Panc1 (cell line): ENCODE results near the gene PLIN4. TPM values are rescaled to one million over a fixed set of nuclear protein-coding genes. Genes with fewer than 3 reads are reported as not detected.

ENCODE experiments used
- ATAC-seq: fragments of 200-7000 bp; cut with Tn5 transposase; 2 replicates; pipeline ENCODE4 v1.9.1; 2020; ENCODE audit warnings: mild to moderate bottlenecking, moderate library complexity
- BruUV-seq: library from RNA; stranded (reverse); fragments of 400-500 nt; replicated peaks from 2 replicates; lab custom pipeline; 2021; lab: Mats Ljungman, UMichigan
- CTCF ChIA-PET: fragments of 300-600 bp; sonication (Branson Sonifier 250); formaldehyde crosslinking; loops from one replicate; lab custom pipeline; 2022; ENCODE audit warnings: antibody characterized with exemption; lab: Charles Lee
- POLR2A ChIA-PET: fragments of 300-600 bp; sonication (Branson Sonifier 250); formaldehyde crosslinking; loops from one replicate; lab custom pipeline; 2022; ENCODE audit warnings: antibody characterized with exemption; lab: Charles Lee
- DNase-seq: peaks from one replicate; pipeline ENCODE4 v3.0.0-alpha.2; 2010; ENCODE audit warnings: low read depth, low spot score
- H3K27ac ChIP-seq: 2 replicates; pipeline ENCODE4 v1.5.1; 2011; ENCODE audit warnings: mild to moderate bottlenecking, low read length, inconsistent platforms
- H3K27me3 ChIP-seq: fragments of 200-500 bp; sonication (Bioruptor generic); 2 replicates; pipeline ENCODE4 v1.6.0; 2014; ENCODE audit warnings: low read length, inconsistent platforms; ENCODE audit not compliant: control insufficient read depth, insufficient read depth
- H3K36me3 ChIP-seq: fragments of 200-500 bp; sonication (Bioruptor generic); 2 replicates; pipeline ENCODE4 v1.5.1; 2014; ENCODE audit warnings: inconsistent platforms, mild to moderate bottlenecking, low read length, moderate library complexity; ENCODE audit not compliant: control insufficient read depth, insufficient read depth
- H3K4me1 ChIP-seq: 2 replicates; pipeline ENCODE4 v1.5.1; 2011; ENCODE audit warnings: inconsistent platforms, mild to moderate bottlenecking, low read length, moderate library complexity; ENCODE audit not compliant: control insufficient read depth, insufficient read depth
- H3K4me3 ChIP-seq, 2 experiments: 2 replicates each; pipeline ENCODE4 v1.5.1; 2011 to 2012; ENCODE audit warnings: low read depth in 2 of 2, low read length in 2 of 2, mild to moderate bottlenecking in 2 of 2, inconsistent platforms in 1 of 2, moderate library complexity in 1 of 2
- H3K9me3 ChIP-seq: fragments of 200-500 bp; sonication (Bioruptor generic); 2 replicates; pipeline ENCODE4 v1.5.1; 2014; ENCODE audit warnings: low read depth, mild to moderate bottlenecking, inconsistent platforms, low read length, moderate library complexity; ENCODE audit not compliant: control insufficient read depth, insufficient read depth
- CTCF ChIP-seq: fragments of 450-650 bp; IDR thresholded peaks from 2 replicates; pipeline ENCODE4 v1.5.1; 2017; ENCODE audit warnings: mild to moderate bottlenecking
- POLR2AphosphoS5 ChIP-seq: IDR thresholded peaks from 2 replicates; pipeline ENCODE4 v1.6.1; 2012; ENCODE audit warnings: mild to moderate bottlenecking, low read depth, low read length, moderate library complexity
- SIN3A ChIP-seq: IDR thresholded peaks from 2 replicates; pipeline ENCODE4 v1.6.1; 2012; ENCODE audit warnings: low read depth, mild to moderate bottlenecking, low read length, moderate library complexity, borderline replicate concordance; ENCODE audit not compliant: insufficient read depth
- TCF7L2 ChIP-seq: IDR thresholded peaks from 2 replicates; pipeline ENCODE4 v1.6.1; 2011; ENCODE audit warnings: mild to moderate bottlenecking, low read depth, low read length, inconsistent platforms
- in situ Hi-C: cut with HindIII; loops from 2 replicates; pipeline ENCODE4 v1.10.0; 2016; ENCODE audit warnings: low sequenced_read_pairs, low pct_unique_long_range_greater_than_20kb
- intact Hi-C: fragments of 100-400 bp; cut with micrococcal nuclease; formaldehyde crosslinking; loops from one replicate; pipeline ENCODE4 v1.10.0; 2022; ENCODE audit not compliant: unreplicated experiment
- total RNA-seq: library from RNA; stranded (reverse); gene quantifications from one replicate; pipeline ENCODE4 v1.2.1, GENCODE V29; 2021; ENCODE audit not compliant: unreplicated experiment
- TF ChIP-seq, protein P1 (sequence below), 2 experiments: IDR thresholded peaks; 2 replicates each; pipeline ENCODE4 v1.6.1; 2011 to 2012; ENCODE audit warnings: low read depth in 2 of 2, control low read depth in 1 of 2, low read length in 1 of 2, mild to moderate bottlenecking in 1 of 2, moderate library complexity in 1 of 2; ENCODE audit not compliant: insufficient read depth in 1 of 2

PLIN4 gene
- total RNA-seq, 1 experiment from 2014 or later: 10.2 TPM

GRCh38 chr19:4471403-4472173 is 46.7 kb downstream of the PLIN4 start:
- BruUV-seq: no TSS peak
- DNase-seq: peak; percentile 99
- H3K9me3 ChIP-seq: no peaks in the 10 kb centered on the region
- ChIA-PET CTCF (interaction anchor here (0.6 to 1.6 kb wide), 3 partner anchors 54 to 1523 kb away, joined by 3 to 4 read pairs (median 3); no protein-coding TSS in a partner anchor), POLR2A (interaction anchor here (0.6 to 0.9 kb wide), 3 partner anchors 9 to 53 kb away, joined by 3 to 10 read pairs (median 7); no protein-coding TSS in a partner anchor)
- no peaks in the 10 kb centered on the region; the same call in 1 of the 2 replicates for H3K4me1 ChIP-seq
- TF ChIP-seq SIN3A: no peak
- TF ChIP-seq, protein P1, sequence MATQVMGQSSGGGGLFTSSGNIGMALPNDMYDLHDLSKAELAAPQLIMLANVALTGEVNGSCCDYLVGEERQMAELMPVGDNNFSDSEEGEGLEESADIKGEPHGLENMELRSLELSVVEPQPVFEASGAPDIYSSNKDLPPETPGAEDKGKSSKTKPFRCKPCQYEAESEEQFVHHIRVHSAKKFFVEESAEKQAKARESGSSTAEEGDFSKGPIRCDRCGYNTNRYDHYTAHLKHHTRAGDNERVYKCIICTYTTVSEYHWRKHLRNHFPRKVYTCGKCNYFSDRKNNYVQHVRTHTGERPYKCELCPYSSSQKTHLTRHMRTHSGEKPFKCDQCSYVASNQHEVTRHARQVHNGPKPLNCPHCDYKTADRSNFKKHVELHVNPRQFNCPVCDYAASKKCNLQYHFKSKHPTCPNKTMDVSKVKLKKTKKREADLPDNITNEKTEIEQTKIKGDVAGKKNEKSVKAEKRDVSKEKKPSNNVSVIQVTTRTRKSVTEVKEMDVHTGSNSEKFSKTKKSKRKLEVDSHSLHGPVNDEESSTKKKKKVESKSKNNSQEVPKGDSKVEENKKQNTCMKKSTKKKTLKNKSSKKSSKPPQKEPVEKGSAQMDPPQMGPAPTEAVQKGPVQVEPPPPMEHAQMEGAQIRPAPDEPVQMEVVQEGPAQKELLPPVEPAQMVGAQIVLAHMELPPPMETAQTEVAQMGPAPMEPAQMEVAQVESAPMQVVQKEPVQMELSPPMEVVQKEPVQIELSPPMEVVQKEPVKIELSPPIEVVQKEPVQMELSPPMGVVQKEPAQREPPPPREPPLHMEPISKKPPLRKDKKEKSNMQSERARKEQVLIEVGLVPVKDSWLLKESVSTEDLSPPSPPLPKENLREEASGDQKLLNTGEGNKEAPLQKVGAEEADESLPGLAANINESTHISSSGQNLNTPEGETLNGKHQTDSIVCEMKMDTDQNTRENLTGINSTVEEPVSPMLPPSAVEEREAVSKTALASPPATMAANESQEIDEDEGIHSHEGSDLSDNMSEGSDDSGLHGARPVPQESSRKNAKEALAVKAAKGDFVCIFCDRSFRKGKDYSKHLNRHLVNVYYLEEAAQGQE (IDR thresholded peaks at IDR 0.05; ENCODE audit: insufficient read depth in 1 of 2, low read depth in 2 of 2, low read length in 1 of 2): no peak
- TF ChIP-seq CTCF: no peak
- peak; percentile 34; the same call in 1 of the 2 replicates for TF ChIP-seq POLR2AphosphoS5
- no peak for TF ChIP-seq TCF7L2
- peak; percentile 93 for ATAC-seq
- H3K27ac ChIP-seq: peak overlapping the region; percentile 90
- intact Hi-C loops: no loop called here
- no peaks in the 10 kb centered on the region for H3K27me3 ChIP-seq
- in situ Hi-C loops: no loop called here
- peaks cover 4% of the 10 kb centered on the region; the same call in 1 of the 2 replicates for H3K36me3 ChIP-seq
- peak overlapping the region; percentile 83 to 86 for H3K4me3 ChIP-seq

DNA sequence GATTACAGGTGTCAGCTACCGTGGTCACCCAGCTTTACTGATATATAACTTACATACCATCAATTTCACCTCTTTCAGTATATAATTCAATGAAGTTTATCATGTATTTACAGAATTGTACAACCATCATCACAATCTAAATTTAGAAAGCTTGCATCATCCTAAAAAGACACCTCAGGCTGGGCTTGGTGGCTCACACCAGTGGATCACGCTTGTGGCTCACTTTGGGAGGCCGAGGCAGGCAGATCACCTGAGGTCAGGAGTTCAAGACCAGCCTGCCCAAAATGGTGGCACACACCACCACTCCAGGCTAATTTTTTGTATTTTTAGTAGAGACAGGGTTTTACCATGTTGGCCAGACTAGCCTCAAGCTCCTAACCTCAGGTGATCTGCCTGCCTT is 50.5 kb downstream of the PLIN4 start:
- H3K27ac ChIP-seq: no peak overlapping the region
- in situ Hi-C loops: no loop called here
- ATAC-seq: no peak

More for the DNA sequence above, 50.5 kb downstream of the PLIN4 start:
- Histone ChIP-seq H3K9me3 (no peaks in the 10 kb centered on the region), H3K4me3 (no peak overlapping the region), H3K27me3 (no peaks in the 10 kb centered on the region), H3K4me1 (no peaks in the 10 kb centered on the region), H3K36me3 (peaks cover 2% of the 10 kb centered on the region; the same call in 1 of the 2 replicates)
- TF ChIP-seq, protein P1 (IDR thresholded peaks at IDR 0.05; ENCODE audit: insufficient read depth in 1 of 2, low read depth in 2 of 2, low read length in 1 of 2): no peak
- TF ChIP-seq CTCF: no peak
- TF ChIP-seq POLR2AphosphoS5: no peak
- no peak for TF ChIP-seq SIN3A
- no peak for TF ChIP-seq TCF7L2
- CTCF ChIA-PET: no interaction called here
- intact Hi-C loops: no loop called here
- DNase-seq: no peak
- BruUV-seq: no TSS peak
- POLR2A ChIA-PET: no interaction called here
